Measurements from ENCODE around the gene PGC. TPM values are rescaled to one million over a fixed set of nuclear protein-coding genes. Genes with fewer than 3 reads are reported as not detected.
A peak's percentile ranks its signal among the peaks of the same experiment; 100 is the strongest.

Gene PGC
- total and polyA plus RNA-seq, 2 donors (not counting 1 experiment from before 2014, with no cell fraction given) = not detected

- Mint-ChIP-seq H3K4me1 (peaks cover 84% of the 10 kb centered on the region), H3K27ac (peak overlapping the region; percentile 86), H3K9me3 (ENCODE audit: insufficient read depth) (no peaks in the 10 kb centered on the region), H3K27me3 (no peaks in the 10 kb centered on the region), H3K4me3 (peak overlapping the region; percentile 42)
- Histone ChIP-seq H2AFZ (ENCODE audit: insufficient read depth, low read depth, low read length, poor library complexity, severe bottlenecking) (no peak overlapping the region), H3K4me3 (ENCODE audit: control extremely low read depth in 1 of 5, extremely low read depth in 1 of 5, insufficient read depth in 1 of 5, low read depth in 2 of 5, low read length in 4 of 5) (no peak overlapping the region), H3K4me2 (replicated peaks; ENCODE audit: low read depth, low read length, poor library complexity, severe bottlenecking) (peak overlapping the region; percentile 53), H4K20me1 (ENCODE audit: control insufficient read depth, insufficient read depth, low read length, poor library complexity, severe bottlenecking) (peaks cover 69% of the 10 kb centered on the region), H3K27me3 (replicated peaks in 1 of 4; ENCODE audit: control extremely low read depth in 1 of 4, control insufficient read depth in 3 of 4, insufficient read depth in 4 of 4, low read length in 3 of 4) (no peaks in the 10 kb centered on the region), H3K36me3 (replicated peaks in 1 of 2; ENCODE audit: control extremely low read depth in 1 of 2, control insufficient read depth in 1 of 2, extremely low read depth in 1 of 2, insufficient read depth in 2 of 2, low read length in 1 of 2) (peaks cover 0 to 58% of the 10 kb centered on the region in 2 experiments), H3K27ac (ENCODE audit: low read length in 2 of 2) (peak overlapping the region; percentile 23 to 96), H3K9me3 (ENCODE audit: control extremely low read depth in 1 of 3, control insufficient read depth in 2 of 3, insufficient read depth in 1 of 3, low read length in 2 of 3) (peaks cover 0 to 7% (median 0%) of the 10 kb centered on the region in 3 donors), H3K4me1 (ENCODE audit: control insufficient read depth in 2 of 2, insufficient read depth in 2 of 2, low read length in 2 of 2) (peaks cover 65 to 77% of the 10 kb centered on the region in 2 donors), H3K9ac (ENCODE audit: low read length) (no peak overlapping the region), H3K79me2 (ENCODE audit: control insufficient read depth, insufficient read depth, low read length) (peaks cover 95% of the 10 kb centered on the region)
- intact Hi-C loops (cut with micrococcal nuclease) = loop anchor here (10.0 kb wide), 1 partner anchor 194 kb away; the partner anchor contains the start of gene USP49
- ATAC-seq (ENCODE audit: low read depth) = no peak
- WGBS (ENCODE audit: insufficient coverage) = 91% methylated on average over 14 of the region's 20 CpGs
- POLR2A ChIA-PET = interaction anchor here (0.7 to 11.0 kb wide), 4 partner anchors 17 to 63 kb away, joined by 4 to 342 read pairs (median 7); partner anchors contain the start of gene TFEB
- no peak for TF ChIP-seq CTCF (IDR thresholded peaks at IDR 0.05)
- no peak for TF ChIP-seq EZH2 (IDR thresholded peaks at IDR 0.05; ENCODE audit: borderline replicate concordance, insufficient read depth, low read depth, low read length, poor library complexity, severe bottlenecking)
- CTCF ChIA-PET = interaction anchor here (1.0 to 3.5 kb wide), 5 partner anchors 11 to 34 kb away, joined by 3 to 23 read pairs (median 10); partner anchors contain the start of gene TFEB
- no peak for DNase-seq
These were observed 46.5 kb downstream of the PGC start for GRCh38 chr6:41700463-41701347.
